ENCODE results near the gene PROZ. TPM values are rescaled to one million over a fixed set of nuclear protein-coding genes. Genes with fewer than 3 reads are reported as not detected.

The PROZ gene
- total RNA-seq, 1 experiment from 2014 or later, result not detected

GRCh38 chr13:113183450-113184129, 25.1 kb downstream of the PROZ start:
- Histone ChIP-seq H3K36me3 (ENCODE audit: control insufficient read depth in 1 of 2, insufficient read depth in 2 of 2, low read length in 2 of 2) (peaks cover 53 to 57% of the 10 kb centered on the region in 2 experiments), H3K4me2 (ENCODE audit: low read length) (no peak overlapping the region), H3K27ac (ENCODE audit: low read depth, low read length) (no peak overlapping the region), H3K79me2 (ENCODE audit: insufficient read depth, low read length) (peaks cover 38% of the 10 kb centered on the region), H3K9ac (ENCODE audit: low read length) (no peak overlapping the region), H3K27me3 (ENCODE audit: insufficient read depth, low read length) (no peaks in the 10 kb centered on the region), H4K20me1 (ENCODE audit: insufficient read depth) (no peaks in the 10 kb centered on the region), H2AFZ (ENCODE audit: low read depth, low read length, poor library complexity, severe bottlenecking) (no peak overlapping the region), H3K4me3 (replicated peaks in 1 of 2; ENCODE audit: low read depth in 1 of 2, low read length in 2 of 2) (no peak overlapping the region), H3K9me3 (ENCODE audit: control insufficient read depth in 1 of 2, insufficient read depth in 1 of 2, low read depth in 1 of 2, low read length in 2 of 2) (no peaks in the 10 kb centered on the region), H3K9me2 (ENCODE audit: insufficient read depth) (no peaks in the 10 kb centered on the region), H3K4me1 (ENCODE audit: control insufficient read depth in 1 of 2, insufficient read depth in 2 of 2, low read length in 2 of 2) (peaks cover 21 to 26% of the 10 kb centered on the region in 2 experiments)
- intact Hi-C loops (cut with micrococcal nuclease), result no loop called here
- CTCF ChIA-PET, result no interaction called here
- RAD21 ChIA-PET (ENCODE audit: low non-redundant PET in 1 of 2, low total read pairs in 2 of 2, uncharacterized antibody in 2 of 2, unreplicated experiment in 2 of 2), result no interaction called here
- POLR2A ChIA-PET, result no interaction called here
- TF ChIP-seq FOSL1 (IDR thresholded peaks at IDR 0.05; ENCODE audit: low read depth) (no peak), ELF1 (IDR thresholded peaks at IDR 0.05; ENCODE audit: borderline replicate concordance, low read depth) (no peak), ZBTB33 (IDR thresholded peaks at IDR 0.05; ENCODE audit: extremely low read depth, insufficient replicate concordance, low read length) (no peak), EGR1 (IDR thresholded peaks at IDR 0.05; ENCODE audit: low read depth) (no peak), POLR2AphosphoS5 (IDR thresholded peaks at IDR 0.05; ENCODE audit: low read depth, low read length) (no peak), CBX3 (IDR thresholded peaks at IDR 0.05; ENCODE audit: low read depth) (no peak), CTCF (IDR thresholded peaks at IDR 0.05 in 2 of 3, conservative IDR thresholded peaks at IDR 0.05 in 1 of 3; ENCODE audit: borderline replicate concordance in 1 of 3, insufficient read depth in 1 of 3, low read depth in 2 of 3, low read length in 2 of 3) (no peak), REST (IDR thresholded peaks at IDR 0.05; ENCODE audit: low read depth) (no peak), POLR2A (IDR thresholded peaks at IDR 0.05; ENCODE audit: borderline replicate concordance, extremely low read depth, insufficient read depth, insufficient read length) (no peak), EZH2phosphoT487 (IDR thresholded peaks at IDR 0.05; ENCODE audit: borderline replicate concordance) (no peak), SRF (IDR thresholded peaks at IDR 0.05; ENCODE audit: low read depth) (no peak), TCF7L2 (IDR thresholded peaks at IDR 0.05; ENCODE audit: borderline replicate concordance, extremely low read depth, insufficient read depth, insufficient read length) (no peak), EZH2 (IDR thresholded peaks at IDR 0.05) (no peak)
- no TSS peak for BruUV-seq (replicated peaks)
- ATAC-seq (no peak), DNase-seq (ENCODE audit: low read depth, low spot score) (no peak)

Data from HCT116 (cell line).